NCI-H82 treated with DMSO at 0.1 percent for 48 hours (cell line): ENCODE results near the gene PHC1.
"Not testable (repeated sequence)": the region's sequence is repeated elsewhere in the genome, so short reads cannot be mapped to it uniquely, and the experiment has no call there.

ENCODE experiments used
- DNase-seq: peaks from one replicate; lab custom pipeline; 2025; ENCODE audit not compliant: unreplicated experiment; lab: John Stamatoyannopoulos, UW

The PHC1 gene

DNA sequence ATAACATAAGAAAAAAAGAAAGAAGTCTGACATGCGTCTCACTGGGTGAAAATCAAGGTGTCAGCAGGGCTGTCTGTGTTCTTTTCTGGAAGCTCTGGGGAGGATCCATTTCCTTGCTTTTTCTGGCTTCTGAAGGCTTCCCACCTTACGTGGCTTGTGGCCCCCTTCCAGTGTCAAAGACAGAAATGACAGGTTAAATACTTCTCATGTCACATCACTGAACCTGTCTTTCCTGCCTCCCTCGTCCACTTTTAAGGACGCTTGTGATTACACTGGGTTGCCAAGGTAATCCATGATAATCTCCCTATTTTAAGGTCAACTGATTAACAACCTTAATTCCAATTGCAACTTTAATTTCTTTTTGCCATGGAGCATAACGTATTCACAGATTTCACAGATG lies 4.6 kb upstream of the PHC1 start:
- DNase-seq: no peak

- no peak for DNase-seq
Measured at GRCh38 chr12:8911606-8912268, 2.6 kb upstream of the PHC1 start.

GRCh38 chr12:8912914-8913313 lies 1.4 kb upstream of the PHC1 start:
- DNase-seq: no peak

DNA sequence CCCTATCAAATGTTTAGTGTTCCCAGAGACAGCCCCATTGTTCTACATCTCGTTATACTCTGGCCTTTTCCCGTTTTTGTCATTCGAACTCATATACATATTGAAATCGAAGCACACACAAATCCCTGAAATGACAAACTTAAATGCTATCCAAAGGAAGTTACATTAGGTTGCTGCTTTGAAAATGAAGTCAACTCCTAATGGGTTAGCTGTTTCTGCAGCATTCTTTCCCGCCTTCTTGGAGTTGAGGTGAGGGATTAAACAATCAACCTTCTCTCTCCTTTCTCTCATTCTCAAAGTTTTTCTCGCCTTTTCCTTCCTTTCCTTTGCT lies 642 bp upstream of the PHC1 start:
- no peak for DNase-seq

DNA sequence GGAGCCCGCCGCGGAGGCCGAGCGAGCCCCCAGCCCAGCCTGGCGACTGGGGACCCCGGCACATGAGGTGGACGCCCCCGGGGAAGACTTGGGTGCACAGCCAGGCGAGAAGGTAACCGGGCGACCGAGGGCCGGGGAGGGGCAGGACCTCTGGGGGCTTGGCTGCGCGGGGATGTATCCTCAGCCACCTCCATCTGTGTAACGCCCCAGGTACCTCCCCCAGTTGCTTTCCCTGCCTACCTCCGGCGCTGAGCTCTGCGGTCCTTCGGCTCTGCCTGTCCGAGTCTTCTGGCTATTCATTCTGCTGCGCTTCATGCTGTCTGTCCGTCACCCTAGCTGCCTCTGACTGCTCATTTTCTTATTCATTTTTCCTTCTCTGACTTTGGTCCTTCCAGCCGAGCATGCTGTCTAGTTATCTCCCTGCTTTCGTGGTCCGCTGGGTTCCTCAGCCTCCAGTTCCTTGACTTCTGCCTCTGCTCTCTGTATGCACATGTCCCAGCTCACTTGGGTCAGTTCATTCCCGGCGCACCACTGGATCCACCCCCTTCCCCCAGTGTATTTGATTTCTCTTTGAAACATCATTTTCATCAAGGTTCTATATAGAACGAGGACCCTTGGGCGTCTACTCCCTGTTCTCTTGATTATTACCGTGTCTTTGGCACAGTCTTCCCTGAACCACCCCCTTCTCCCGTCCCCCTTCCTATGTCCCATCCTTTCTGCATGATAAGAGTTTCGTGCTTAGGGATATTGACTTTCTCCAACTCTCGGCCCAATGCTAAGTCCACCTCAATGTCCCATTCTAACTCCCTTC lies 612 bp downstream of the PHC1 start:
- DNase-seq: peak; percentile 34

GRCh38 chr12:8916154-8916553 lies 1.8 kb downstream of the PHC1 start:
- no peak for DNase-seq

DNA sequence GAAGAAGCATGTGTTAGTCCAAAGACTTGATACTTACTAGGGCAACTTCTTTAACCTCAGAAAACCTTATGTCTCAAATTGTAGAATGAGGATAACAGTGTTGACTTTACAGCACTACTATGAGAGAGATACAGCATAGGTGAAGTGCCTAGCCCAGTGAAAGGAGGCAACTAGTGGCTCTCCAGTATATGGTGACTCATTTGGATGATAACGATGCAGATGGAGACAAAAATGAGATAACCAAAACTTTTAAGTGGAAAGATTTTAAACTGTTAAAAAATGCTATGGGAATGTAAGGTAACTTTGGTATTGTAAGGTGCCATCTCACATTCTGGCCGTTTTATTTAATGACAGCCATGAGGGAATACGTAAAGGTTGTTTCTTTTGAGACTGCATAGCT lies 2.7 kb downstream of the PHC1 start:
- no peak for DNase-seq

DNA sequence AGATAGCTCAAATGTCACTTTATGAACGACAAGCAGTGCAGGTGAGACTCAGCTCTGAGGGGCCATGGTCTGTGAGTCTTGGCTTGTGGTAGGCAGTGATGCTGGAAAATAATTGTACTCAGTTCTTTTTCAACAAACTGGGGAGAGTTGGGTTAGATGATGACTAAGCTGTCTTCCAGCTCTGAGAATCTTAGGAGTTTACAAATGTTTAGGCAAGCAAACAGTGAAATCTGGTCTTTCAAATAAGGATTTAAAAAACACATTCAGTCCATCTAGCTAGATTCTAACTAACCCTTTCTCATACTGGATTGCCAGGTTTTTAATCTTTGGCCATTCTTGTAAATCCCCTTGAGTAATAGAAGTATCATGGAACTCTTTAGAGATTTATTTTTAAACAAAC lies 3.4 kb downstream of the PHC1 start:
- DNase-seq: no peak

DNA sequence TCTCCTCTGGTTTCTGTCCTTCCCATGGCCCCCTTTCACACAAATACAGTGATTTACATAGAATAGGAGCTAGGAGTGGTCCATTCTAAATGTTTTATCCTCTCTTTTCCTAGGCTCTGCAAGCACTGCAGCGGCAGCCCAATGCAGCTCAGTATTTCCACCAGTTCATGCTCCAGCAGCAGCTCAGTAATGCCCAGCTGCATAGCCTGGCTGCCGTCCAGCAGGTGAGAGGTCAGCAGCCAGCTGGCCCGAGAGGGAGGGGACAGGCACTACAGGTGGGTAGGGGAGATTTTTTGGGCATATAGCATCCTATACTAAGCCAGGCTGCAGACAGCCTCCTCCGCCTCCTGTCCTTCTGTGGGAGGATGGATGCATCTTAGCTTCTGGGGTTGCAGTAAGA lies 5.3 kb downstream of the PHC1 start:
- DNase-seq: not testable (repeated sequence)

GRCh38 chr12:8922544-8922943 lies 8.2 kb downstream of the PHC1 start:
- no peak for DNase-seq

DNA sequence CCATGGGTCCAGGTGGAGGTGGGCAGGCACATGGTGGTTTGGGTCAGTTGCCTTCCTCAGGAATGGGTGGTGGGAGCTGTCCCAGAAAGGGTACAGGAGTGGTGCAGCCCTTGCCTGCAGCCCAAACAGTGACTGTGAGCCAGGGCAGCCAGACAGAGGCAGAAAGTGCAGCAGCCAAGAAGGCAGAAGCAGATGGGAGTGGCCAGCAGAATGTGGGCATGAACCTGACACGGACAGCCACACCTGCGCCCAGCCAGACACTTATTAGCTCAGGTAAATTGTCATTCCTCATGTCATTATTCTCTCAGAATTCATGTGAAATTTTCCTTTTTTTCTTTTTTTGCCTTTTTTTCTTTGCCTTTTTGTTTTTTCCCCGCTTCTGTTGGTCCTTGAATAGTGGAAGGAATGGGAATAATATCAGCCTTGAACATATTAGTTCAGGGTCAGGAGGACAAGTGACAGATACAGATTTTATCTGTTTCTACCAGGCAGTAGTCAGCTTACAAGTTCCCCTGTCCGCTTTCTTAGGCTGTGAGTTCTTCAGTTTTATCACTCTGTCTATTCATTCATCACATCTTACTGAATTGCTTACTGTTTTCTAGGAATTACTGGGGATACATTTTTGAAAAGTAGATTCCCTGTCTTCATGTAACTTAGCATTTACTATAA lies 16.5 kb downstream of the PHC1 start:
- DNase-seq: not testable (repeated sequence)

- DNase-seq: not testable (repeated sequence)
Measured at GRCh38 chr12:8932464-8932863, 18.2 kb downstream of the PHC1 start.

DNA sequence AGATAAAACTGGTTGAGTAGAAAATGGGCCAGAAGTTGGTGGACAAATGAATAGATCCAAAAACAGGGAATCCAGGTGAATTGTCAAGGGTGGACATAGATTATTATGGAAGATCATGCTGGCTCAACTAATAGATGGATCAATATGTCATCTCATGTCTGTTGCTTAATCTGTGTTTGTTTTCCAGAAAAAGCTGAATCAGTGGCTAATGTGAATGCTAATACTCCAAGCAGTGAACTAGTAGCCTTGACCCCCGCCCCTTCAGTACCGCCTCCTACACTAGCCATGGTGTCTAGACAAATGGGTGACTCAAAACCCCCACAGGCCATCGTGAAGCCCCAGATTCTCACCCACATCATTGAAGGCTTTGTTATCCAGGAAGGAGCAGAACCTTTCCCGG lies 19.8 kb downstream of the PHC1 start:
- not testable (repeated sequence) for DNase-seq

DNA sequence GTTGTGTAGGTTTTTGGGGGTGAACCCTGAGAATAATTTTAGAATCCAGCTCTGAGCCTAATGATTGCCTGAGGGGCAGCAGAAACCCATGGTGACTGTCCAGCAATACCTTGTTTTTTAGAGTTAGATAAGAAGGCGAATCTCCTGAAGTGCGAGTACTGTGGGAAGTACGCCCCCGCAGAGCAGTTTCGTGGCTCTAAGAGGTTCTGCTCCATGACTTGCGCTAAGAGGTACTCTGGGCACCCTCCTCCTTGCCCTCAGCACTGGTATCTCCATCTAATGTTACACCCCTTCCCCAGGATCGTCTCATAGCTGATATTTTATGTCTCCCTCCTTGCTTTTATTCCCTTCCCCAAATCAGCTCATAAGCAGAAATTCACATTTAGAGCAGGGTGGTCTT lies 22.4 kb downstream of the PHC1 start:
- DNase-seq: no peak

DNA sequence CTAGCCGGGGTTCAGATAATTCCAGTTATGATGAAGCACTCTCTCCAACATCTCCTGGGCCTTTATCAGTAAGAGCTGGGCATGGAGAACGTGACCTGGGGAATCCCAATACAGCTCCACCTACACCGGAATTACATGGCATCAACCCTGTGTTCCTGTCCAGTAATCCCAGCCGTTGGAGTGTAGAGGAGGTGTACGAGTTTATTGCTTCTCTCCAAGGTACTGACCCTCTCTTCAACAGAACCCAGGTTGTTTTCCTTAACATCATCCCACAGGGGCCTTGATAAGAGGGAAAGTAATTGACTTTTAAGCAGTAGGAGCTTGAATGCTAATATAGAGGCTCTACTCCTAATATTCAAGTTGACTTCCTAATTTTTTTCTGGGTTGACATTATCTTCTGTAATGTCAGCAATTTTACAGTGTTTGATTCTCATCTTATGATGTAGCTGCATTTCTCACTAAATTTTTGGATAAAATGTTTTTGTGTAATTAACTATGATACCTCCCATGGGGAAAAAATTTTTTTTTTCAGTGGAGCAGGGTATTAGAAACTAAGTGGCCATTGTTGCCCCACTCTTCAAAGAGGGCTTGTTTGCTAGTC lies 23.6 kb downstream of the PHC1 start:
- not testable (repeated sequence) for DNase-seq

DNA sequence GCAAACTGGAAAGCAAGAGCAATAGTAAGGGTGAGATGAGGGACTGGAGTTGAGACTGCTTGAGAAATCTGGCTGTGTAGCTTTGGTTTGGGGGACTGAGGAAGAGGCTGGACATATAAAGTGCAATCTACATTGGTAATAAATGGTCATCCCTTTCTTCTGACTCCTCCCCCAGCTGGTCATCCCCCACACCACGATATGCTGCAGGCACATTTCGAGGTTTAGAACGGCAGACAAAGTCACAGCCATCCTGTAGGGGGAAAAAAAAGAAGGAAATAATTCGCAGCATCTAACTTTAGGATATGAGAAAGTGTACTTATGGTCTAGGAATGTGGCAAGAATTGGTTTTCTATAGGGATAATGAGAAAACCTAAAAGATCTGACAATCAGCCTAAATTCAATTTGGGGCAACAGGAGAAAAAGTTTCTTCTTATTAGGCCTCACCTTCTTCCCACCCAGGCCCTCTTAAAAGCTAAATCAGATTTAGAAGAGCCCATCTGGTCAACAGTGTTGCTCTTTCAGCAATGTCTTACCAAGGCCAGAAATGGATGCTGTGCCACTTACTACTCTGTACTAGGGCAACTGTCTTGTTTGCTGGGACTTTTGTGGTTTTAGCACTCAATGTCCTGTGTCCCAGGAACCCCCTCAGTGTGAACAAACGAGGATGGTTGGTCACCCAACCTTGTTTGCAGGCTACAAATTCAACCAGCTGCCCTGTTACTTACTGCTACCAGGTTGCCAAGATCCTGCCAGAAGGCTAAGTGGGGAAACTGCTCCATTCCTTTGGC lies 27.6 kb downstream of the PHC1 start:
- no peak for DNase-seq

- no peak for DNase-seq
Measured at GRCh38 chr12:8943565-8944186, 29.4 kb downstream of the PHC1 start.

- DNase-seq: no peak
Measured at GRCh38 chr12:8946733-8947132, 32.4 kb downstream of the PHC1 start.

GRCh38 chr12:8947737-8948136 lies 33.4 kb downstream of the PHC1 start:
- no peak for DNase-seq

DNA sequence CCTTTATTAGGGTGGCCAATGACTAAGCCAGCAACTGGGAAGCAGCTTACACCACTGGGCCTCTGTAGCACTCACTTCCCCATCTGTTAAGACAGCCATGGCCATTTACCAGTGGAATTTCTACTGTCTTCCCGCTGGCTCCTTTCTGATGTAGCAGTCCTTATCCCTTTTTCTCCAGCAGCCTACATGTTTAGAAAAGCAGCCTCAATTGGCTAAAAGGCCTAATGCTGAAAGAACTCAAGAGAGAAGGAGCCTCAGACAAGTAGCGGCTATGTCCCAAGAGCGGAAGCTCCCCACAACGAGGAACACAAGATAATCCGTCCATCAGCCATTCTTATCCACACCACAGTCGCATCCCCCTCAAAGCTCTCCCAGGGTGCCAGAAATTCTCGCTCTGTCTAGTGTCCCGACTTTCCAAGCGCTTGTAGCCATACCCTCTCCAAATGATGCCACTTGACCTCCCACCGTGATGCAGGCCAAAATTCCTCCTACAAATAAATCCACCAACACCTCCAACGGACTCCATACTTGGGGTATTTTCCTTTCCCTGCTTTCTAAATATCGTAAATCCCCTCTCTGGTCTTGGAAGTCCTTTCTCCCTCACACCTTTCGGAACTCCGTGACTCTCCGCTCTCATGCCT lies 34.5 kb downstream of the PHC1 start:
- DNase-seq: peak; percentile 39
